ENCODE results near the gene ISCA2.

DNA sequence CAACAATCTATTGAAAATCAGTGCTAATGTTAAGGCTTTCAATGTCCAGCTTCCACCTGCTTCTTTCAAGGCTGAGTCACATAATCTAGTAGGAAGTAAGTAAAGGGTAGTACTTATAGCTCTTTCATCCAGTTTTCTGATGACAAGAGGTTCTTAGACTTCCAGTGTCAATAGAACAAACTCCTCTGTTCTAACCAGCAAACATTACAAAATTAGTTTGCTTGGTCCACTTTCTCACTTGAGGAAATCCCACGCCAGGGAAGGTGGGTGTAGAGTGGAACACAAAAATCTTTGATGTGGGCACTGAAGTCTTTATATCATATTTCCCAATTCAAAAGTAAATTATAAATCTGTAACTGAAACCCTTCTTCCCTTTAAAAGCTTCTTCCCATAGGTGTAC is 3.1 kb upstream of the ISCA2 start:
- TF ChIP-seq, protein P1, sequence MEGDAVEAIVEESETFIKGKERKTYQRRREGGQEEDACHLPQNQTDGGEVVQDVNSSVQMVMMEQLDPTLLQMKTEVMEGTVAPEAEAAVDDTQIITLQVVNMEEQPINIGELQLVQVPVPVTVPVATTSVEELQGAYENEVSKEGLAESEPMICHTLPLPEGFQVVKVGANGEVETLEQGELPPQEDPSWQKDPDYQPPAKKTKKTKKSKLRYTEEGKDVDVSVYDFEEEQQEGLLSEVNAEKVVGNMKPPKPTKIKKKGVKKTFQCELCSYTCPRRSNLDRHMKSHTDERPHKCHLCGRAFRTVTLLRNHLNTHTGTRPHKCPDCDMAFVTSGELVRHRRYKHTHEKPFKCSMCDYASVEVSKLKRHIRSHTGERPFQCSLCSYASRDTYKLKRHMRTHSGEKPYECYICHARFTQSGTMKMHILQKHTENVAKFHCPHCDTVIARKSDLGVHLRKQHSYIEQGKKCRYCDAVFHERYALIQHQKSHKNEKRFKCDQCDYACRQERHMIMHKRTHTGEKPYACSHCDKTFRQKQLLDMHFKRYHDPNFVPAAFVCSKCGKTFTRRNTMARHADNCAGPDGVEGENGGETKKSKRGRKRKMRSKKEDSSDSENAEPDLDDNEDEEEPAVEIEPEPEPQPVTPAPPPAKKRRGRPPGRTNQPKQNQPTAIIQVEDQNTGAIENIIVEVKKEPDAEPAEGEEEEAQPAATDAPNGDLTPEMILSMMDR (IDR thresholded peaks at IDR 0.05; ENCODE audit: borderline replicate concordance, extremely low read depth, low read length, poor library complexity, severe bottlenecking), result no peak
- TF ChIP-seq EZH2 (IDR thresholded peaks at IDR 0.05; ENCODE audit: borderline replicate concordance, low read depth, low read length, severe bottlenecking), result no peak
